Middle frontal gyrus (tissue), 1 donor: ENCODE data around the gene SERTAD2.

Experiments used
- DNase-seq: peaks from one replicate; pipeline ENCODE4 v3.0.0-alpha.2; 2015; ENCODE audit warnings: low spot score; ENCODE audit errors: extremely low spot score

SERTAD2 gene

GRCh38 chr2:64653109-64654062 lies at the start of gene SERTAD2:
TSS of gene SERTAD2 (minus strand) at chr2:64653913. CDS start at chr2:64636871, 17,042 bp downstream.
- peak; percentile 71 for DNase-seq

GRCh38 chr2:64700133-64700809 lies 46.6 kb upstream of the SERTAD2 start:
- DNase-seq, result no peak

- no peak for DNase-seq
Measured at GRCh38 chr2:64699712-64700111, 46.0 kb upstream of the SERTAD2 start.

GRCh38 chr2:64698668-64699444 lies 45.1 kb upstream of the SERTAD2 start:
- no peak for DNase-seq

GRCh38 chr2:64698177-64698643 lies 44.5 kb upstream of the SERTAD2 start:
- no peak for DNase-seq

- DNase-seq, result no peak
Measured at GRCh38 chr2:64697297-64698176, 43.8 kb upstream of the SERTAD2 start.

- no peak for DNase-seq
Measured at GRCh38 chr2:64696636-64697035, 42.9 kb upstream of the SERTAD2 start.

GRCh38 chr2:64695721-64696261 lies 42.1 kb upstream of the SERTAD2 start:
- DNase-seq, result no peak

GRCh38 chr2:64692401-64692800 lies 38.7 kb upstream of the SERTAD2 start:
- no peak for DNase-seq

GRCh38 chr2:64688909-64689308 lies 35.2 kb upstream of the SERTAD2 start:
- DNase-seq, result no peak

- no peak for DNase-seq
Measured at GRCh38 chr2:64686283-64686956, 32.7 kb upstream of the SERTAD2 start.

GRCh38 chr2:64685430-64685829 lies 31.7 kb upstream of the SERTAD2 start:
- DNase-seq, result no peak

- DNase-seq, result no peak
Measured at GRCh38 chr2:64683771-64684510, 30.2 kb upstream of the SERTAD2 start.

- DNase-seq, result no peak
Measured at GRCh38 chr2:64681479-64681967, 27.8 kb upstream of the SERTAD2 start.

GRCh38 chr2:64679673-64680425 lies 26.1 kb upstream of the SERTAD2 start:
- DNase-seq, result no peak

GRCh38 chr2:64678771-64679590 lies 25.3 kb upstream of the SERTAD2 start:
- no peak for DNase-seq

GRCh38 chr2:64677530-64677929 lies 23.8 kb upstream of the SERTAD2 start:
- no peak for DNase-seq
